ENCODE results near the gene ACO1.
"Not testable (repeated sequence)": the region's sequence is repeated elsewhere in the genome, so short reads cannot be mapped to it uniquely, and the experiment has no call there.

The ACO1 gene

DNA sequence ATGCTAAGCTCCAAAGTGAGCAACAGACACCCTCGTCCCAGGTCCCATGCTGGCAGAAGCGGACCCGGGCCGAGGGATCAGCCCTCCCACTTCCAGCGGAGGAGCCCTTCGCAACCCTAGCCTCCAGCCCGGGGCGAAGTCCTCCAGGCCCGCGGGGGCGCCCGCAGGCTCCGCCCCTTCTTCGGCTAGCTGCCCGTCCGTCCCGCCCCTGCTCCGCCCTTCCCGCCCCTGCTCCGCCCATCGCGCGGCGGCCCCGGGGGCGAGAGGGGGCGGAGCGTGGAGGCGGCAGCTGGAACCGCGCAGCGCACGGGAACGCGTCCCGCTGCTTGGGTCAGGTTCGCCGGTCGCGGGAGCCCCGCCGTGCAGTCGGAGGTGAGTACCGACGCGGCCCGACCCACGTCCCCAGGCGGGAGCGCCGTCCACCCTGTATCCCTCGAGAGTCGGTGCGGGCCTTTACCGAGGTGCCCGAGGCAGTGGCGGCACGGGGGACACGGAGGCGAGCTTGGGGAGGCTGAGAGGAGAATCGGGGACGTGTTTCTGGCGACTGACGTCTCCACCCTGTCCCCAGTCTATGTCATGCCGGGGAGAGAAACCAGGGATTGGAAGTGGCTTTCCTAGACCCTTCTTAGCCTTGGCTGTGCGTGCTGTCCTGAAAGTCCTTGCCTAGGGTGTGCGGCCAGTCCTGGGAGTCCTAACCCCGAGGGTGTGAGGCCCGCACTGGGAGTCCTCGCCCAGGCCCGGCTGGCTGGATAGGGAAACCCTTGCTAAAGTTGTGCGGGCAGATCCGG lies at the start of gene ACO1:
TSS of gene ACO1 (plus strand) at position 280 of the 788 bp plus-strand sequence. CDS start 20,864 bp downstream, outside the sequence.
- peak; percentile 88 for DNase-seq

DNA sequence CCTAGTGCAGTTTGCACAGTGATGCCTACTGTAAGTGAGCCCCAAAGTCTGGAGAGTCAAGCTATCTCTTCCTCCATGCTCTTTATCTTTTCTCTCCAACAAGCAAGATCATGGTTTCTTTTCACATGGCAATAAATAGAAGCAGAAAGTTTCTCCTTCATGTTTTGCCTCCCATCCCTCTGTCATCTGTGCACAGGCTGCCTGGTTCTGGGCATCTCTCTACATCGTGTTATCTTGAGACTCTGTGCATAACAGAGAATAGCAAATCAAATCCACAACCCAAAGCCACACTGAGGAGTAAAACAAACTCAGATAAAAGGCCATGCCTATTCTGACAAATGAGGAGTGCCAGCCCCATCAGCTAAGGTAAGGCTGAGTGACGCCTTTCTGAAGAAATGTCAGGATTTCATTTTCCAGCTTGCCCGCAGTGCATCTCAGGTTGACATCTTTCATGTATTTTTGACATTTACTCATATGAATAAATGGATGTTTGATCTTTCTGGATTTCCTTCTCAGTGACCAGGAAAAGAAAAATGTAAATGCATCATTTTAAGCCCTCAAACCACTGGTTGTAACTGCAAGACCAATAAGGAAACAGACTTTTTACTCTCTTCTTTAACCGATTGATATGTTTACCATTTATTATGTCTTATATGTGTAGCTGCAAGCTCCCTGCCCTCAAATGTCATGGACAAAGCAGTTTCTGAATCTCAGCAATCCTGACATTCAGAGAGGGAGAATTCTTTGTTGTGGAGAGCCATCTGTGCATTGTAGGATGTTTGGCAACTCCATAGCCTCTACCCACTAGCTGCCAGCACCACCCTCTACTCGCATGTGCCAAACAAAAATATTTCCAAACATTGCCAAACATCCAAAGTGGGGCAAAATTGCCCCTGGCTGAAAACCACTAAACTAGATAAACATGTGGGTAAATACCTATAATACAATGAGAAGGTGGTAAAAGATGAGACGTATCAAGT lies 49.2 kb upstream of the ACO1 start:
- no peak for DNase-seq

DNA sequence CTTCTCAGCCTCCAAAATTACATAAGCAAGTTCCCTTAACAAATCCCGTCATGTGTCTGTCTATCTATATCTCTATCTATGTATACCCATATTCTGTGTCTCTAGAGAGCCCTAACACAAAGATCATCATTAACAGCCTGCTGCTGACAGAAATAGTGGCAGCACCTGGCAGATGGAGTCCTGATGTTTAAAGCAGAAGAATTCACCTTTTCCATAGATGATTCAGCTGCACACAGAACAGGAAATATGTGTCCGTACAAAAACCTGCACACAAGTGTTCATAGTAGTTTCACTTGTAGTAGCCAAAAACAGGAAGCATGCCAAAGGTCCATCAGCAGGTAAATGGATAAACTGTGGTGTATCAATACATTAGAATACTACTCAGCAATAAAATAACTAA lies 45.0 kb upstream of the ACO1 start:
- DNase-seq, result no peak

DNA sequence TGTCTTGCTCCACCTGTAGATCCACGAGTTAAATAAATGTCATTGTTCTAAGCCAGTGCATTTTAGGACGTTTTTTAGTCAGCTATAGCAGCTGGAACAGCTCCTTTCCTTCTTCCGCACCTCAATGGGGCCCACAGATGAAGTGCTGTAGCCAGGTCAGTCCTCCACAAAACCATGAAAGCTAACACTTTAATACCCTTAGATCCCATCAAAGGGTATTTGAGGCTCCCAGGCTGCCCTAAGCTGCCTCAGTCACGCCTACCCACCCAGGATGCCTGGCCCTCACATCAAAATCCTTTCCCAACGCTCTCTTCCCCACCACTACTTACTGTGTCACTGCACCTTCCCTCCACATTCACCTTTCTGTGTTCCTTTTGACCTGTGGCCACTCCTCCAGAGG lies 44.1 kb upstream of the ACO1 start:
- no peak for DNase-seq

- no peak for DNase-seq
Measured at GRCh38 chr9:32344551-32345182, 39.8 kb upstream of the ACO1 start.

GRCh38 chr9:32345243-32345642 lies 39.2 kb upstream of the ACO1 start:
- DNase-seq, result no peak

- no peak for DNase-seq
Measured at GRCh38 chr9:32347571-32347970, 36.9 kb upstream of the ACO1 start.

- DNase-seq, result no peak
Measured at GRCh38 chr9:32348106-32348695, 36.2 kb upstream of the ACO1 start.

DNA sequence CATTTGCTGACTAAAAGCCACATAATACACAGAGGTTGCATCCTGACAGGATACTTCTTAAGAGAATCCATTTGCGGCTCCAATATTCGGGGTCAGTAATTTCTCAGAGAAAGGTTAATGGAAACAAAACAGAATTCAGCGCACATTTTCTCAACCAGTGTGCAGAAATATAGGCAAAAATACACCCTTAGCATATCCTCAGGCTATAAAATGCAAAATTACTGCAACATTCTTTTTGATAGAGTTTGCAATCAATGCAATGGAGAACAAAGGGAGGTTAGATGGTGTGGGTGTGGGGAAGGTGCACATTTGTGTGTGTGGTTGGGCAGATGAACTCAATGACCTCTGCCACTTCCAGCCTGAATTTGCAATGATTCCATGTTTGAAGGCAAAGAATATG lies 35.4 kb upstream of the ACO1 start:
- DNase-seq, result no peak

DNA sequence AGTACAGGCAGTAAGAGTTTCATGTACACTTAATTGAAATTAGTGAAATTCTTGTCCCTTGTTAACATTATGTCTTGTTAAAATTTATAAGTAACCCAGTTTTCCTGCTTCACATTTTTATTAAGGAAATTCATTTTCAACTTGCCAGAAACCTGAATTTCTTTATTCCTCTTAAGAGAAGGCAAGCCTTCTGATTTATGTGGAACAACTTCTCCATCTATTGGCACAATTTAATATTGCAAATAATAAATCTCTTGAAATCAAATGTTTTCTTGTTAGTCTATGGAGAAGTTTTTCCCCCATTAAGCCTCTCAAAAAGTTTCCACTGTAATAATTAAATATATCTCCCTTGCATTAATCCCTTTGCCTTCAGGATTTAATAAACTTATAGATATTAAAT lies 33.8 kb upstream of the ACO1 start:
- no peak for DNase-seq

DNA sequence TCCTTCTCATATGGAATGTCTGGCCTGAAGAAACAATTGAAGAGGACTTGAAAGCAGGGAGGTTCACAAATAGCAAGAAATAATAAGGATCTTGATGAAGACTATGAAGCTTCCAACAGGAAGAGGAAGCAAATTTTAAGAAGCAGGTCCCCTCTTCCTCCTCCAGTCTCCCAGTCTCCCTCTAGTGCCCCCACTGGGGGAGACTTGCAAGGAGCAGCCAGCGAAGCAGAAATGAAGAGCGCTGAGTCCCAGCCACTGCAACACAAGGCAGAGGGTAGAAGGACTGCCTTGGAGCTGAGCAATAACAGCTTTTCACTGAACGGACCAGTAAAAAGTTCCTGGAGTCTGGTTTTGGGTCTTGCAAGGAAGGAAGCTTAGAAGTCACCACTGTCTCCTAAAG lies 32.6 kb upstream of the ACO1 start:
- DNase-seq, result no peak

- DNase-seq, result not testable (repeated sequence)
Measured at GRCh38 chr9:32353476-32353875, 31.0 kb upstream of the ACO1 start.

DNA sequence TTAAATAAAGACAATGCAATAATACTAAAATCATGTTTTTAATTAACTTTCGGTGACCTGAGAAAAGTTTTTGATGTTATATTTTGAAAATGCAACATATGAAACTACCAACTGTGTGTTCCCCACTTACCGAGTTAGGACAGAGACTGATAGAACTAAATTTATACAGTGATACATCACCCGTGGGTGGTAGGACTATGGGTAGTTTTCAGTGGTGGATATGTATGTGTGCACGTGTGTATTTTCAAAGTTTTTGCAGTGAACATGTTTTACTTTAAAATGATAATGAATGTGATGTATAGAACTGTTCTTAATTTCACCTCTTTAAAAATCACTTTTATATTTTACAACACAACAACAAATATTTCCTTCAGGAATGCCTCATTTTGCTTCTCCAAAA lies 25.0 kb upstream of the ACO1 start:
- DNase-seq, result no peak

- DNase-seq, result no peak
Measured at GRCh38 chr9:32360983-32361673, 23.3 kb upstream of the ACO1 start.

DNA sequence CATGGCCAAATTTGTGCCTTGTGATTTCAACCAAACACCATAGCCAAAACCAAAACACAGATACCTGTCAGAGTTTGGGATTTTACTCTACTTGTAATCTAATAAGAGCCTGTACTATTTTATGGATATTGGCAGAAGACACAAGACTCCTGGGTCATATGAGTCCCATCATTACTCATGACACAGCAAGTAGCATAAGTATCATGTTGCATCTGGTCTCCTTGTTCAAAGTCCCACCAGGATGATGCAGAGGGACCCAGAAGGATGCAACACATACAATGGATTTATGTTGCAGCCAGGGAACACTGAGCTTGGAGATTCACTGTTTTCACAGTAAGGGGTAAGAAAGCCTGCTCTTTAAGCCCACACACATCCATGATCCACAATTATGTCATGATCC lies 13.2 kb upstream of the ACO1 start:
- no peak for DNase-seq

- no peak for DNase-seq
Measured at GRCh38 chr9:32371679-32372078, 12.8 kb upstream of the ACO1 start.

- DNase-seq, result no peak
Measured at GRCh38 chr9:32376285-32376684, 8.2 kb upstream of the ACO1 start.

GRCh38 chr9:32378496-32378895 lies 5.9 kb upstream of the ACO1 start:
- peak; percentile 74 for DNase-seq

- DNase-seq, result peak; percentile 77
Measured at GRCh38 chr9:32378993-32379729, 5.3 kb upstream of the ACO1 start.

GRCh38 chr9:32380944-32381343 lies 3.5 kb upstream of the ACO1 start:
- DNase-seq, result no peak

DNA sequence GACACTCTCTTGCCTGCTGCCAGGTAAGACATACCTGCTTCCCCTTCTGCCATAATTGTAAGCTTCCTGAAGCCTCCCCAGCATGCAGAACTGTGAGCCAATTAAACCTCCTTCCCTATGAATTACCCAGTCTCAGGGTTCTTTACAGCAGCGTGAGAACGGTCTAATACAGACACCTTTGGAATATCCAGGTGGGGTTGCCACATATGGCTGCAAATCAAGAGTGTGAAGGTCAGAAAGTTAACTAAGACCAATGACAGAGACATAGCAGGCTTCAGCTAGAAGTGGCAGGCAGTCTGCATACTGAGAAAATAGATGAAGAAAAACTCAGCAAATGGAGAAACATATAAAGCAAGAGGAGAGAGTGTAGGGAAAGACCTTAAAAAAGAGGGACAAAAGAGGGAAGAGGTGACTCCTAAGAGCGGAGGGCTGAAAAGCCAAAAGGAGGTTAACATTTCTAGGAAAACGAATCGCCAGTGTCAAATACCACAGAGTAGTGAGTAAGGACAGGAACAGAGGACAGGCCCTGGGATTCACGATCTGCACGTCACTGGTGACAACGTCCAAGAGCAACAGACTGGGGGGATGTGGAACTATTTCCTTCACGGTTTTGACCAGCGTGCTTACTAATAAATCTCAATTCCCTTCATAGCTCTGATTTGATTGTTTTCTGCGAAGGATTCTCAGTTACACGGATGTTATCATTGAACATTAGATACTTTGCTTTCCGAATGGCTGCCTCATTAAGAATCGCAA lies 1.7 kb upstream of the ACO1 start:
- DNase-seq, result no peak
